GM19035 (cell line): ENCODE measurements around the gene FOLR1.
"Not testable (repeated sequence)": the region's sequence is repeated elsewhere in the genome, so short reads cannot be mapped to it uniquely, and the experiment has no call there.

Experiments
- ATAC-seq: cut with Tn5 transposase; IDR thresholded peaks from one replicate; pipeline ENCODE4 v1.9.1; 2021; ENCODE audit not compliant: unreplicated experiment

Gene FOLR1

DNA sequence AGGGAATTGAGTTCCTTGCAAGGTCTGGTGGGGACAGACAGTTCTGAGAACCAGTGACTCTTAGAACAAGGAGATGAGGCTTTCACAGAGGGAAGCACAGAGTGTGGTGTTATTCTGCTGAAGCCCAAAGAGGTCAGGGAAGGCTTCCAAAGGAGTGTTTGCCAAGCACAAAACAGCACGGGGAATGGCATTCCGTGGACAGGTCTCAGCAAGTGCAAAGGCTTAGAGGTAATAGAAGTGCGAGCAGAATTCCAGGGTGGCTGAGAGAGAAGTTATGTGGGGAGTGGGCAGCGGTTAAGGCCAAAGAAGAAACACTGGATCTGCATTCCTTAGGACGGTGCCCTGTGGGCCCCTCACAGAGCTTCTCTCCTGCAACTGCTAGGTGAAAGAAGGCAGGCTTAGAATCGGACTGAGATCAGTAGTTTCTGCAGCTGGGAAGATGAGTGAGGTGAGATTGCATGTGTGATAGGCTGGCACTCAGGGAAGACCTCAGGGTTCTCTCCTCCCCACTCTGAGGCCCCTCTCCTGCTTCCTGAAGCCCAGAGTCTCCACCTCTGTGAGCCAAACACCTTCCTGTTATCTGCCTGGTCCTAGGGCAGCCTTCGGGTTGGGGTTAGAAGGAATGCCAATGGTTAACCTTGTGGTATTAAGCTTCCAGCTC, 10.9 kb upstream of the FOLR1 start:
- ATAC-seq: not testable (repeated sequence)

DNA sequence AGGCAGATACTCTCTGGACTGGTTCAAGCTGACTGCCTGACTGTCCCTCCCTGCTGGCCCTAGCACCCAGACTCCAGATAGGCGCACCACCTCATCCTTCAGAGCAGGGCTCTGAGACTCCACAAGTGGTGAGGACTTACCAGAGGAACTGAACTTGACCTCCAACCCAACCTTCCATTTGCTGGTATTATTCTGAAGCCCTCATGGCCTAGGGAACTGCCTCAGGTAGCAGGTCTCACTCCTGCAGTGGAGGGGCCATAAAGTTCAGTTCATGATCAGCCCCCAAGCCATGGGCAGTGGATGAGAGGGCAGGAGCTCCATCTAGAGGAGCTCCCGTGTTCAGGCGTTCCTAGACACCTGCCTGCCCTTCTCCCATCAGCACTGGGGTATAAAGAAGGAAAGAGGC, 10.4 kb upstream of the FOLR1 start:
- not testable (repeated sequence) for ATAC-seq

DNA sequence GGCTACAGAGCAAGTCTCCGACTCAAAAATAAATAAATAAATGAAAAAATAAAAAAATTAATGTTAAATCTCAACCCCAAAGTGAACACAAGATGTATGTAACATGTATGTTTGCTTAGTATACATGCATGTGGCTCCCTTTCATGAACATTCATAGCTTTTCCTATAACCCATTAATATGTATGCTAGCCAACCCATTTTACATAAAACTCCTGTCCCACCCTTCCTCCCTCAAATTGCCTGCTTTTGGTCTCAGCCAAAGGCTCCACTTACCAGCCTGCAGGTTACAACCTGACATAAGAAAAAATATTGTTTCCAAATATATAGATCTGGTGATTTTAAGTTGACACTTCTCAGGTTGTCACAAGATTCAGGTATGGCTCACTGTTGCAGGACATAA, 3.7 kb upstream of the FOLR1 start:
- no peak for ATAC-seq

DNA sequence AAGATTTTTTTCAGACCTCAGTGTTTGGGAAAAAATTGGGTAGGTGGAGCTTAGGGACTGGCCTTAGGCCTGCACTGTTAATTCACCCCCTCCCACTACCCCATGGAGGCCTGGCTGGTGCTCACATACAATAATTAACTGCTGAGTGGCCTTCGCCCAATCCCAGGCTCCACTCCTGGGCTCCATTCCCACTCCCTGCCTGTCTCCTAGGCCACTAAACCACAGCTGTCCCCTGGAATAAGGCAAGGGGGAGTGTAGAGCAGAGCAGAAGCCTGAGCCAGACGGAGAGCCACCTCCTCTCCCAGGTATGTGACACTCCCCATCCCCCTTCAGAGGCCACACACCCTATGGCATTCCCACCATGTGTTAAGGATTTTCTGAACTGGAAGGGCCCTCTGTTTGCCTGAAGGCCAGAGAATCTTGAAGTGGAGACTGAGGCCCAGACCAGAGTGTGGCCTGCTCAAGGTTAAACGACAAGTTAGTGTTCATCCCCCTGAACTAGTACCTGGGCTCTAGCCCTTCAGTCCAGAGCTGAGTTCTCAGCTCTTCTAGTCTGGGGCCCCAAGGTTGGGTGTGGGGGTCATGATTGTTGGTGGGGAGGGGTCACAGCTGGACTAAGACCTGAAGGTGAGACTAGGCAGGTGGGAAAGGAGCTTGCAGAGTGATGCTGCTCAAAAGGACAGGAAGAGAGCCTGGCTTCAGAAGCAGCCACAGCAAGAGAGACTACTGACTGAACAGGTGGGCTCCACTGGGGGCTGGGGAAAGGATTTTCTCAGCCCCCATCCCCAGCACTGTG, 2.3 kb upstream of the FOLR1 start:
- ATAC-seq: no peak

DNA sequence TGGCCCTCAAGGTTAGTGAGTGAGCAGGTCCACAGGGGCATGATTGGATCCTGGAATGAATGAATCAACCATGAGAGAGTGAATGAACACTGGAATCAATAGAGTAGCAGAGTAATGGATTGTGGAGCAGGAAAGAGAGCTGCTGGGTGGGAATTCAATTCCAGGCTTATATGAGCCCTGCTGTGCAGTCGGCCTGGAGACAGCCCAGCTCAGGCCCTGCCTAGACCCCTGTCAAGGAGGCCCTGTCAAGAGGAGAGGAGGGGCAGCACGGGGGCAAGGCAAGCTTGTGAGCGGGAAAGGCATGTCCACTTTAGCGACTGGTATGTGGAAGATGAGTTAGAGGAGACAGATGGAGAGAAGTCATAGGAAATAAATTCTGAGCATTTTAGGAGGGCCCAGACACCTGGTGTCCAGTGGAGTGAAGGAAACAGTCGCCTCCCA, 1.3 kb upstream of the FOLR1 start:
- ATAC-seq: no peak

- no peak for ATAC-seq
Observed at GRCh38 chr11:72195518-72196270, 3.8 kb downstream of the FOLR1 start.

DNA sequence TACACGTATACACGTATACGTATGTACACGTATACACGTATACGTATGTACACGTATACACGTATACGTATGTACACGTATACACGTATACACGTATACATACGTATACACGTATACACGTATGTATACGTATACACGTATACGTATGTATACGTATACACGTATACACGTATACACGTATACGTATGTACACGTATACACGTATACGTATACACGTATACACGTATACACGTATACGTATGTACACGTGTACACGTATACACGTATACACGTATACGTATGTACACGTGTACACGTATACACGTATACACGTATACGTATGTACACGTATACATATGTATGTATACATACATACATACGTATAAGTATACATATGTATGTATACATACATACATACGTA, 9.5 kb downstream of the FOLR1 start:
- ATAC-seq: not testable (repeated sequence)

DNA sequence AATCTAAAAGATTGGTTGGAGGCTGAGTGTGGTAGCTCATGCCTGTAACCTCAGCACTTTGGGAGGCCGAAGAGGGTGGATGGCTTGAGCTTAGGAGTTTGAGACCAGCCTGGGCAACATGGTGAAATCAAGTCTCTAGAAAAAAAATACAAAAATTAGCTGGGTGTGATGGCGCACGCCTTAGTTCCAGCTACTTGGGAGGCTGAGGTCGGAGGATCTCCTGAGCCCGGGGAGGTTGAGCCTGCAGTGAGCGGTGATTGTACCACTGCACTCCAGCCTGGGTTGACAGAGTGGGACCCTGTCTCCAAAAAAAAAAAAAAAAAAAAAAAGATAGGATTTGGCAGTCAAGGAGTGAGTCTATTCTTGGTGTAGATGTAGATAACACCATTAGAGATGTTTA, 10.6 kb downstream of the FOLR1 start:
- ATAC-seq: no peak

DNA sequence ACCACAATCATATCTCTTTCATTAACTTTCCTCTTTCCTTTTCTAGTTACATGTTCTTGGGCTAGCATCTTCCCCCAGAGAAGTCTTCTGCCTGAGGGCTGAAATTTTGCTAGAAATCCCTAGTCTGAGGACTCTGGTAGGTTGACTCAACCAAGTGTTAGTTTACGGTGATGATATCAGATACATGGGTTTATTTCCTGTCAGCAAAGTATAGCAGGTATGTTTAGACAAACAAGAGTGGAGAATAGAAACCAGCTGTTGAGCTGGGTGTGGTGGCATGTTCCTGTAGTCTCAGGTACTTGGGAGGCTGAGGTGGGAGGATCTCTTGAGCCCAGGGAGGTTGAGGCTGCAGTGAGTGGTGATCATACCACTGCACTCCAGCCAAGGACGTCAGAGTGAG, 11.2 kb downstream of the FOLR1 start:
- ATAC-seq: no peak

DNA sequence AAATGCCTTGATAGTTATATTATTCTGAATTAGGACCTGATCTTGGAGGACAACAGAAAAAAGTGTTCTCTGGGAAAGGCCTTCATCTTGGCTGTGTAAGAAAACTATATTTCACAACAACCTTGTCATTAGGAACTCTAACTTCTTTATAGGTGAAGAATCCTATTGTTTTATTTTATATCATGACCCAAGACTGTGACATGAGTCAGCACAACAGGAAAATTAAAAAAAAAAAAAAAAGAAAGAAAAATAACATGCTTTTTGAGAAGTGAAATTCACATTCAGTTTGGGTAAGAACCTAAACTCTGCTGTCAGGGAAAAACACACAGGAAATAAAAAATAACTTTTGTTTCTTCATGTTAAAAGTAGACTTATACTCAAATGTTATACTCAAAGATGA, 12.9 kb downstream of the FOLR1 start:
- no peak for ATAC-seq

DNA sequence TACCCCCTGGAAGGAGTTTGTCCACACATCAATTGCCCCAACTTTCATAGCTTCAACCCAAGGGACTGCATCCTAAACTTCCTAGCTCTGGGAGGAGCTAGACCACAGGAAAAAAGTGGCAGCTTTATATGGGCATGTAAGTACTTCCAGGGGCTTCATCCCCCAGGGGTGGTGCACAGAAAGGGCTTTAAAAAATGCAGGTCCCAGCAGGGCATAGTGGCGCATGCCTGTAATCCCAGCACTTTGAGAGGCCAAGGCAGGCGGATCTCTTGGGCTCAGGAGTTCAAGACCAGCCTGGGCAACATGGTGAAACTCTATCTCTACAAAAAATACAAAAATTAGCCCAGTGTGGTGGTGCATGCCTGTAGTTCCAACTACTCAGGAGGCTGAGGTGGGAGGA, 14.9 kb downstream of the FOLR1 start:
- ATAC-seq: not testable (repeated sequence)

GRCh38 chr11:72208281-72208680, 16.3 kb downstream of the FOLR1 start:
- ATAC-seq: no peak

DNA sequence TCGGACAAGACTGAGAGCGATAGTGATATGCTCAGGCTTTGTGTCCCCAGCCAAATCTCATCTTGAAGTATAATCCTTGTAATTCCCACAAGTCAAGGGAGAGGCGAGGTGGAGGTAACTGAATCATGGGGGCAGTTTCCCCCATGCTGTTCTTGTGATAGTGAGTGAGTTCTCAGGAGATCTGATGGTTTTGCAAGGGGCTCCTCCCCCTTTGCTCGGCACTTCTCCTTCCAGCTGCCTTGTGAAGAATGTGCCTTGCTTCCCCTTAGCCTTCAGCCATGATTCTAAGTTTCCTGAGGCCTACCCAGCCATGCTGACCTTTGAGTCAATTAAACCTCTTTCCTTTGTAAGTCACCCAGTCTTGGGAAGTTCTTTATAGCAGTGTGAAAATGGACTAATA, 17.2 kb downstream of the FOLR1 start:
- ATAC-seq: no peak

- no peak for ATAC-seq
Observed at GRCh38 chr11:72216638-72217037, 24.7 kb downstream of the FOLR1 start, which contains the start of gene FOLR2. Gene FOLR2, plus strand, starts transcription at chr11:72216794. Its CDS starts 1,791 bp downstream, at chr11:72218585.

- ATAC-seq: no peak
Observed at GRCh38 chr11:72217841-72218240, 25.9 kb downstream of the FOLR1 start.

- no peak for ATAC-seq
Observed at GRCh38 chr11:72218251-72218745, 26.4 kb downstream of the FOLR1 start.

DNA sequence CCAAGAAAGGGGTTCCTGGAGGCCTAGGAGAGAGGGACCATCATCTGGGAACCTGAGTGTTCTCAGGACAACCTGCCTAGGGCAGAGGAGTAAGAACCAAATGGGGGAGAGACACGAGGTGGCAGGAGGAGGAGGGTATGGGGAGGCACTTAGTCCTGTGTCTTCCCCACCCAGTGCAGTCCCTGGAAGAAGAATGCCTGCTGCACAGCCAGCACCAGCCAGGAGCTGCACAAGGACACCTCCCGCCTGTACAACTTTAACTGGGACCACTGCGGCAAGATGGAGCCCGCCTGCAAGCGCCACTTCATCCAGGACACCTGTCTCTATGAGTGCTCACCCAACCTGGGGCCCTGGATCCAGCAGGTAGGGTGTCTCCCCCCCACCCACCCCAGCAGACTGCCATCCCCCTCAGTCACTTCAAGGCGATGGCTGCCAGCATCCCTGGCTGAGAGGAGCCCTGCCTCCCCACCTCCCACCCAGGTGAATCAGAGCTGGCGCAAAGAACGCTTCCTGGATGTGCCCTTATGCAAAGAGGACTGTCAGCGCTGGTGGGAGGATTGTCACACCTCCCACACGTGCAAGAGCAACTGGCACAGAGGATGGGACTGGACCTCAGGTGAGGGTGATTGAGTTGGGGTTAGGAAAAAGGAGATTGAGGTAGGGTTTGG, 28.9 kb downstream of the FOLR1 start:
- ATAC-seq: no peak

- ATAC-seq: no peak
Observed at GRCh38 chr11:72221386-72222075, 29.6 kb downstream of the FOLR1 start.

GRCh38 chr11:72222106-72222891, 30.4 kb downstream of the FOLR1 start:
- ATAC-seq: no peak
